PC-3 (cell line): Measurements from ENCODE around the gene SYS1. TPM values are rescaled to one million over a fixed set of nuclear protein-coding genes. Genes with fewer than 3 reads are reported as not detected.

Source experiments
- ATAC-seq: fragments of 200-7000 bp; cut with Tn5 transposase; 2 replicates; pipeline ENCODE4 v1.9.1; 2020; ENCODE audit warnings: mild to moderate bottlenecking, moderate library complexity
- BruUV-seq: library from RNA; stranded (reverse); fragments of 400-500 nt; replicated peaks from 2 replicates; lab custom pipeline; 2021; lab: Mats Ljungman, UMichigan
- CTCF ChIA-PET: fragments of 300-600 bp; sonication (Branson Sonifier 250); formaldehyde crosslinking; loops from one replicate; lab custom pipeline; 2022; ENCODE audit warnings: antibody characterized with exemption; lab: Charles Lee
- POLR2A ChIA-PET: fragments of 300-600 bp; sonication (Branson Sonifier 250); formaldehyde crosslinking; loops from one replicate; lab custom pipeline; 2022; ENCODE audit warnings: antibody characterized with exemption; ENCODE audit not compliant: unreplicated experiment; lab: Charles Lee
- DNase-seq: peaks from one replicate; pipeline ENCODE4 v3.0.0-alpha.2; 2015
- H2AFZ ChIP-seq: fragments of 300-600 bp; sonication (generic); 2 replicates; pipeline ENCODE4 v1.6.0; 2016; ENCODE audit warnings: antibody characterized with exemption, low read length
- H3F3A ChIP-seq: fragments of 300-600 bp; sonication (generic); one replicate; pipeline ENCODE4 v1.6.0; 2017; ENCODE audit warnings: antibody characterized with exemption, low read length, control low read depth, mild to moderate bottlenecking; ENCODE audit not compliant: unreplicated experiment
- H3K27ac ChIP-seq: fragments of 300-600 bp; sonication (generic); 2 replicates; pipeline ENCODE4 v1.5.1; 2016; ENCODE audit warnings: mild to moderate bottlenecking, low read length
- H3K27me3 ChIP-seq: fragments of 300-600 bp; sonication (generic); 2 replicates; pipeline ENCODE4 v1.6.1; 2016; ENCODE audit warnings: low read length, mixed read lengths
- H3K36me3 ChIP-seq: fragments of 300-600 bp; sonication (generic); 2 replicates; pipeline ENCODE4 v1.6.1; 2016; ENCODE audit warnings: low read depth, mixed run types, low read length, mixed read lengths
- H3K4me1 ChIP-seq: fragments of 300-600 bp; sonication (generic); 2 replicates; pipeline ENCODE4 v1.5.1; 2016; ENCODE audit warnings: low read length; ENCODE audit not compliant: insufficient read depth
- H3K4me2 ChIP-seq: fragments of 300-600 bp; sonication (generic); 2 replicates; pipeline ENCODE4 v1.6.0; 2016; ENCODE audit warnings: low read length
- H3K4me3 ChIP-seq: fragments of 300-600 bp; sonication (generic); 2 replicates; pipeline ENCODE4 v1.5.1; 2016; ENCODE audit warnings: mild to moderate bottlenecking, low read length, mixed read lengths
- H3K79me2 ChIP-seq: fragments of 300-600 bp; sonication (generic); 2 replicates; pipeline ENCODE4 v1.6.1; 2017; ENCODE audit warnings: low read length, mixed read lengths
- H3K9ac ChIP-seq: fragments of 300-600 bp; sonication (generic); 2 replicates; pipeline ENCODE4 v1.6.0; 2016; ENCODE audit warnings: mild to moderate bottlenecking, low read length
- H3K9me2 ChIP-seq: fragments of 300-600 bp; sonication (generic); replicated peaks from 2 replicates; pipeline ENCODE4 v1.6.1; 2016; ENCODE audit warnings: mixed run types, low read length, mixed read lengths
- H3K9me3 ChIP-seq: fragments of 300-600 bp; sonication (generic); 2 replicates; pipeline ENCODE4 v1.6.1; 2016; ENCODE audit warnings: low read length, mixed read lengths
- H4K20me1 ChIP-seq: fragments of 300-600 bp; sonication (generic); 2 replicates; pipeline ENCODE4 v1.6.1; 2016; ENCODE audit warnings: low read length, mixed read lengths
- EZH2 ChIP-seq: fragments of 300-600 bp; sonication (generic); IDR thresholded peaks from one replicate; pipeline ENCODE4 v1.6.1; 2017; ENCODE audit warnings: antibody characterized with exemption, mild to moderate bottlenecking, low read length; ENCODE audit not compliant: unreplicated experiment
- EZH2phosphoT487 ChIP-seq: fragments of 300-600 bp; sonication (generic); IDR thresholded peaks from 2 replicates; pipeline ENCODE4 v1.6.1; 2018; ENCODE audit warnings: mild to moderate bottlenecking, antibody characterized with exemption, low read length, borderline replicate concordance
- intact Hi-C: fragments of 100-400 bp; cut with micrococcal nuclease; formaldehyde crosslinking; loops from 2 replicates; pipeline ENCODE4 v1.9.0; 2023
- total RNA-seq: library from RNA; depleted of rRNA; stranded (reverse); fragments of >200 nt; gene quantifications from 2 replicates; pipeline ENCODE4 v1.2.3, GENCODE V29; 2014
- TF ChIP-seq, protein P1 (sequence below): fragments of 300-600 bp; sonication (generic); conservative IDR thresholded peaks from 2 replicates; pipeline ENCODE4 v1.5.1; 2017; ENCODE audit warnings: antibody characterized with exemption, low read depth, mild to moderate bottlenecking, low read length

SYS1 gene
- total RNA-seq, 1 experiment from 2014 or later = 45.2 TPM

DNA sequence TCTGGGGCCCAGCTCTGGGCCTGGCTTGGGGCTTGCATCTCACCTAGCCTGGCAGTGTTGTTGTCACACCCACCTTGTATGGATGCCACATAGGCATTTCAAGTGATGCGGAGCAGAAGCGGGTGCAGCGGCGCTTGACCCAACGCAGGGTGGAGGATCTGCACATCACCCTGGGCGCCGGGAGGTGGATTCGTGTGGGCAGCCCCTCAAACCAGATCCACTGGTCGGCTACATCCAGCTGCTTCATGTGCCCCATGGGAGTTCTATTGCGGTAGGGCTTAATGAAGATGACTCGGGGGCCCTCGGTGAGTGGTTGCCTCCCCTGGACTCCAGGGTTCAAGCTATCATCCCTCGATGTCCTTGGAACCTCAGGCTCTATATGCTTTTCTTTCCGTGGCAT, 12.0 kb downstream of the SYS1 start:
- DNase-seq = no peak
- H3K4me3 ChIP-seq = no peak overlapping the region
- H3F3A ChIP-seq = no peaks in the 10 kb centered on the region
- H3K79me2 ChIP-seq = no peaks in the 10 kb centered on the region
- no peaks in the 10 kb centered on the region for H4K20me1 ChIP-seq
- no peaks in the 10 kb centered on the region for H3K9me3 ChIP-seq
- intact Hi-C loops = loop anchor here (1.0 kb wide), 1 partner anchor 61 kb away; no protein-coding TSS in a partner anchor
- no TSS peak for BruUV-seq
- no peak overlapping the region for H3K27ac ChIP-seq
- H3K9me2 ChIP-seq = no peaks in the 10 kb centered on the region
- H3K36me3 ChIP-seq = peaks cover 5% of the 10 kb centered on the region; the same call in 1 of the 2 replicates
- H3K27me3 ChIP-seq = no peaks in the 10 kb centered on the region
- H2AFZ ChIP-seq = no peak overlapping the region
- ATAC-seq = no peak
- no peaks in the 10 kb centered on the region; the same call in 1 of the 2 replicates for H3K4me1 ChIP-seq
- no peak overlapping the region for H3K9ac ChIP-seq
- TF ChIP-seq, protein P1, sequence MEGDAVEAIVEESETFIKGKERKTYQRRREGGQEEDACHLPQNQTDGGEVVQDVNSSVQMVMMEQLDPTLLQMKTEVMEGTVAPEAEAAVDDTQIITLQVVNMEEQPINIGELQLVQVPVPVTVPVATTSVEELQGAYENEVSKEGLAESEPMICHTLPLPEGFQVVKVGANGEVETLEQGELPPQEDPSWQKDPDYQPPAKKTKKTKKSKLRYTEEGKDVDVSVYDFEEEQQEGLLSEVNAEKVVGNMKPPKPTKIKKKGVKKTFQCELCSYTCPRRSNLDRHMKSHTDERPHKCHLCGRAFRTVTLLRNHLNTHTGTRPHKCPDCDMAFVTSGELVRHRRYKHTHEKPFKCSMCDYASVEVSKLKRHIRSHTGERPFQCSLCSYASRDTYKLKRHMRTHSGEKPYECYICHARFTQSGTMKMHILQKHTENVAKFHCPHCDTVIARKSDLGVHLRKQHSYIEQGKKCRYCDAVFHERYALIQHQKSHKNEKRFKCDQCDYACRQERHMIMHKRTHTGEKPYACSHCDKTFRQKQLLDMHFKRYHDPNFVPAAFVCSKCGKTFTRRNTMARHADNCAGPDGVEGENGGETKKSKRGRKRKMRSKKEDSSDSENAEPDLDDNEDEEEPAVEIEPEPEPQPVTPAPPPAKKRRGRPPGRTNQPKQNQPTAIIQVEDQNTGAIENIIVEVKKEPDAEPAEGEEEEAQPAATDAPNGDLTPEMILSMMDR = no peak
- TF ChIP-seq EZH2 (no peak), EZH2phosphoT487 (no peak)
- H3K4me2 ChIP-seq = no peak overlapping the region
- CTCF ChIA-PET = no interaction called here
- POLR2A ChIA-PET = no interaction called here

DNA sequence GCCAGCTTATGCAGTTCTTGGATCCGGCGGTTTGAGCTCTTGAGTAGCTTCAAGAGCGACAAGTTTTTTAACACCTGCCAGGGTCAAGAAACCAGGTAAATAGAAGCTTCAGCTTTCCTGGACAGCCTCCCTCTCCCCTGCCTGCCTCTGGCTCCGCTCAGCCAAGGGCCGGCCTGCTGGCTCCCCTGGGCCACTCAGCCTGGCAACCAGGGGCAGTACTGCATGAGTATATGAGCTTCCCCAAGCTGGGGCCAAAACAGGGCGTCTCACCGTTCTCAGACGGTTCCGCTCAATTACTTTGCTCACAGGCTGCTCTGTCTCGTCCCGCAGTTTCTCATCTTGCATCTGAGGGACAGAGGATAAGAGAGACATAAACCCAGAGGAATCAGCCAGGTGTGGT, 14.3 kb downstream of the SYS1 start:
- CTCF ChIA-PET = interaction anchor here (1.3 kb wide), 1 partner anchor 59 kb away, joined by 3 read pairs; no protein-coding TSS in a partner anchor
- H3K36me3 ChIP-seq = peaks cover 5% of the 10 kb centered on the region; the same call in 1 of the 2 replicates
- no TSS peak for BruUV-seq
- no peak overlapping the region for H3K27ac ChIP-seq
- POLR2A ChIA-PET = no interaction called here
- H3K4me3 ChIP-seq = no peak overlapping the region
- no peaks in the 10 kb centered on the region for H4K20me1 ChIP-seq
- H3K9ac ChIP-seq = no peak overlapping the region
- H3K4me1 ChIP-seq = peaks cover 1% of the 10 kb centered on the region
- H3K79me2 ChIP-seq = no peaks in the 10 kb centered on the region
- H3F3A ChIP-seq = peaks cover under 1% of the 10 kb centered on the region
- no peaks in the 10 kb centered on the region for H3K9me2 ChIP-seq
- ATAC-seq (no peak), DNase-seq (no peak)
- TF ChIP-seq, protein P1 = no peak
- no peak for TF ChIP-seq EZH2phosphoT487
- no peak for TF ChIP-seq EZH2
- H3K27me3 ChIP-seq = no peaks in the 10 kb centered on the region
- no peak overlapping the region for H2AFZ ChIP-seq
- no peak overlapping the region for H3K4me2 ChIP-seq
- no peaks in the 10 kb centered on the region for H3K9me3 ChIP-seq
- intact Hi-C loops = no loop called here

DNA sequence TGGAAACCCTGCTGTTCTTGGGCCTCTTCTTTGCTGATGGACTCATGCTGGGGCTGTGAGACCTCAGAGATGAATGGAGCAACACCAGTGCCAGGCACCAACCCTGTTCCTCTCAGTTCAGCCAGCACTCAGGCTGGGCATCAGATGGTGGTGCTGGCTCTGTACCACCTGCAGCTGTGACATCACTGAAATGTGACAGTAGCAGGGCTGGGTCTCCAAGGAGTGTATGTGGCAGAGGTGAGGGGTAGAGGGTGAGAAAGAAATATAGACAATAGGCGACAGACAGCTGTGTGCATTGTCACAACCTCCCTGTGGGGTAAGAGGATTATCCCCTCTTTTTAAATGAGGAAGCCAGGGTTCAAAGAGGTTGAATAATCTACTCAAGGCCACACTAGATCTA, 15.2 kb downstream of the SYS1 start, which contains the start of gene TP53TG5:
TSS of gene TP53TG5 (minus strand) at position 135 of the 400 bp plus-strand sequence. CDS start at position 46, 89 bp downstream.
- no peaks in the 10 kb centered on the region for H3K79me2 ChIP-seq
- no peaks in the 10 kb centered on the region for H3K27me3 ChIP-seq
- H2AFZ ChIP-seq = no peak within 1 kb of the TSS
- no TSS peak for BruUV-seq
- DNase-seq (no peak), ATAC-seq (no peak)
- ChIA-PET POLR2A (no interaction called here), CTCF (no interaction called here)
- no peaks in the 10 kb centered on the region for H3K9me2 ChIP-seq
- H3K9me3 ChIP-seq = no peaks in the 10 kb centered on the region
- intact Hi-C loops = no loop called here
- no peaks in the 10 kb centered on the region for H4K20me1 ChIP-seq
- peaks cover 10% of the 10 kb centered on the region for H3K4me1 ChIP-seq
- H3K27ac ChIP-seq = no peak within 1 kb of the TSS
- no peak within 1 kb of the TSS for H3K4me3 ChIP-seq
- H3K9ac ChIP-seq = no peak within 1 kb of the TSS
- H3K36me3 ChIP-seq = peaks cover 5% of the 10 kb centered on the region; the same call in 1 of the 2 replicates
- H3F3A ChIP-seq = peaks cover 8% of the 10 kb centered on the region
- H3K4me2 ChIP-seq = no peak within 1 kb of the TSS
- TF ChIP-seq EZH2phosphoT487 (no peak), EZH2 (no peak)
- TF ChIP-seq, protein P1 = no peak
